ENCODE results near the gene PTPRE. TPM values are rescaled to one million over a fixed set of nuclear protein-coding genes. Genes with fewer than 3 reads are reported as not detected.

The PTPRE gene
- total and polyA plus RNA-seq, 4 donors: 1.5 to 12.5 (median 3.7) TPM

GRCh38 chr10:128110339-128110738 is 203.4 kb downstream of the PTPRE start:
- Histone ChIP-seq H3K4me3 (ENCODE audit: low read depth in 1 of 3, low read length in 3 of 3) (no peak overlapping the region), H3K36me3 (ENCODE audit: control insufficient read depth in 4 of 4, insufficient read depth in 3 of 4, low read depth in 1 of 4, low read length in 3 of 4) (no peaks in the 10 kb centered on the region), H3K27ac (ENCODE audit: low read depth in 1 of 2, low read length in 2 of 2) (no peak overlapping the region), H3K27me3 (ENCODE audit: control insufficient read depth in 4 of 4, insufficient read depth in 4 of 4, low read length in 3 of 4) (no peaks in the 10 kb centered on the region), H3K4me1 (ENCODE audit: control insufficient read depth in 4 of 4, insufficient read depth in 4 of 4, low read length in 3 of 4) (no peaks in the 10 kb centered on the region), H3K9me3 (ENCODE audit: control insufficient read depth in 4 of 4, low read length in 3 of 4) (no peaks in the 10 kb centered on the region), H3K9ac (ENCODE audit: low read depth in 1 of 2, low read length in 2 of 2) (no peak overlapping the region)
- WGBS: 98% methylated on average over 3 of the region's 3 CpGs
- DNase-seq (ENCODE audit: low spot score): no peak
- TF ChIP-seq YY1 (IDR thresholded peaks at IDR 0.05): no peak

GRCh38 chr10:128111696-128112095 is 204.8 kb downstream of the PTPRE start:
- Histone ChIP-seq H3K27me3 (ENCODE audit: control insufficient read depth in 4 of 4, insufficient read depth in 4 of 4, low read length in 3 of 4) (no peaks in the 10 kb centered on the region), H3K27ac (ENCODE audit: low read depth in 1 of 2, low read length in 2 of 2) (no peak overlapping the region), H3K9ac (ENCODE audit: low read depth in 1 of 2, low read length in 2 of 2) (no peak overlapping the region), H3K4me1 (ENCODE audit: control insufficient read depth in 4 of 4, insufficient read depth in 4 of 4, low read length in 3 of 4) (no peaks in the 10 kb centered on the region), H3K36me3 (ENCODE audit: control insufficient read depth in 4 of 4, insufficient read depth in 3 of 4, low read depth in 1 of 4, low read length in 3 of 4) (peaks cover 0 to 2% (median 0%) of the 10 kb centered on the region in 4 donors), H3K4me3 (ENCODE audit: low read depth in 1 of 3, low read length in 3 of 3) (no peak overlapping the region), H3K9me3 (ENCODE audit: control insufficient read depth in 4 of 4, low read length in 3 of 4) (no peaks in the 10 kb centered on the region)
- no peak for DNase-seq (ENCODE audit: low spot score)
- TF ChIP-seq RAD21 (IDR thresholded peaks at IDR 0.05) (no peak), FOXA2 (IDR thresholded peaks at IDR 0.05) (no peak), JUND (IDR thresholded peaks at IDR 0.05) (no peak), YY1 (IDR thresholded peaks at IDR 0.05) (no peak), NR2F2 (IDR thresholded peaks at IDR 0.05) (no peak), REST (IDR thresholded peaks at IDR 0.05) (no peak), ZBTB33 (IDR thresholded peaks at IDR 0.05) (no peak), MAX (IDR thresholded peaks at IDR 0.05) (no peak), GABPA (IDR thresholded peaks at IDR 0.05 in 1 of 2, conservative IDR thresholded peaks at IDR 0.05 in 1 of 2) (no peak), FOXA1 (IDR thresholded peaks at IDR 0.05) (no peak), RXRA (IDR thresholded peaks at IDR 0.05) (no peak), ATF3 (IDR thresholded peaks at IDR 0.05) (no peak), SP1 (IDR thresholded peaks at IDR 0.05) (no peak), CTCF (IDR thresholded peaks at IDR 0.05; ENCODE audit: low read depth, low read length, missing input control) (no peak), HNF4G (IDR thresholded peaks at IDR 0.05) (no peak), HNF4A (conservative IDR thresholded peaks at IDR 0.05) (no peak), EGR1 (IDR thresholded peaks at IDR 0.05; ENCODE audit: low read depth in 2 of 2) (no peak), TAF1 (conservative IDR thresholded peaks at IDR 0.05) (no peak)
- 88% methylated on average over 6 of the region's 6 CpGs for WGBS

Data from liver (tissue), 9 donors.